ENCODE measurements around the gene SPDYE4. TPM values are rescaled to one million over a fixed set of nuclear protein-coding genes. Genes with fewer than 3 reads are reported as not detected.

The SPDYE4 gene
- total RNA-seq, 4 donors from 2014 or later: not detected

DNA sequence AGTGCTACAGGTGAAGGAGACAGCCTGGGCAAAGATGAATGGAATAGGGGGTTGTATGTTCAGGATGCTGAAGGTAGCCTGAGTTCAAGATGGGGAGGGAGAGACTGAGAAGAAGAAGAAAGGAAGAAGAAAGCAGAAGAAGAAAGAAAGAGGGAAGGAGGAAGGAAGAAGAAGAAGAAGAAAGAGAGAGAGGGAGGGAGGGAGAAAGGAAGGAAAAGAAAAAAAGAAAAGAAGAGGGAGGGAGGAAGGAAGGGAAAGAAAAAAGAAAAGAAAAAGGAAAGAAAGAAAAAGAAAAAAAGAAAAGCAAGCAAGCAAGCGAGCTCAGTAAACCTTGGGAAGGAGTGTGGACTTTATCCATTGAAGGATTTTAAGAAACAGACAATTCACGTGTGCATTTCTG lies 21.6 kb downstream of the SPDYE4 start:
- TF ChIP-seq, protein P1, sequence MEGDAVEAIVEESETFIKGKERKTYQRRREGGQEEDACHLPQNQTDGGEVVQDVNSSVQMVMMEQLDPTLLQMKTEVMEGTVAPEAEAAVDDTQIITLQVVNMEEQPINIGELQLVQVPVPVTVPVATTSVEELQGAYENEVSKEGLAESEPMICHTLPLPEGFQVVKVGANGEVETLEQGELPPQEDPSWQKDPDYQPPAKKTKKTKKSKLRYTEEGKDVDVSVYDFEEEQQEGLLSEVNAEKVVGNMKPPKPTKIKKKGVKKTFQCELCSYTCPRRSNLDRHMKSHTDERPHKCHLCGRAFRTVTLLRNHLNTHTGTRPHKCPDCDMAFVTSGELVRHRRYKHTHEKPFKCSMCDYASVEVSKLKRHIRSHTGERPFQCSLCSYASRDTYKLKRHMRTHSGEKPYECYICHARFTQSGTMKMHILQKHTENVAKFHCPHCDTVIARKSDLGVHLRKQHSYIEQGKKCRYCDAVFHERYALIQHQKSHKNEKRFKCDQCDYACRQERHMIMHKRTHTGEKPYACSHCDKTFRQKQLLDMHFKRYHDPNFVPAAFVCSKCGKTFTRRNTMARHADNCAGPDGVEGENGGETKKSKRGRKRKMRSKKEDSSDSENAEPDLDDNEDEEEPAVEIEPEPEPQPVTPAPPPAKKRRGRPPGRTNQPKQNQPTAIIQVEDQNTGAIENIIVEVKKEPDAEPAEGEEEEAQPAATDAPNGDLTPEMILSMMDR (IDR thresholded peaks at IDR 0.05; ENCODE audit: low read depth): no peak

DNA sequence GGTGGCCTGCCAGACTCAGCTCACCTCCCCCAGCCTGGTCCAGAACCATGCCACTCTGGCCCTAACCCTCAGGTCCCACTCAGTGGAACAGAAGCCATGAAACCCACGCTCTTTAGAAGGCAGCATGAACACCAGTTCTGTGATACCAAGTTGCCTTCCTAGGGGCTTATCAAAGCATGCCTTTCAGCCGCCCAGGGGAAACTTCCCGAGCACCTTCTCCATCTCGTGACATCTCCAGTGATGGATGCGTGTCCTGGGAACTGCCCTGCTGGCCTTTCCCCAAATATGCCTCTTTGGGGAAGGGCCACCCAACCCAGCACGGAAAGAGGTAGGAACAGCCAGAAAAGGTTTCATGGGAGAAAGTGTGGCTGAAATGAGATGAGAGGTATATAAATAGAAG lies 22.0 kb downstream of the SPDYE4 start:
- TF ChIP-seq, protein P1 (IDR thresholded peaks at IDR 0.05; ENCODE audit: low read depth): no peak

DNA sequence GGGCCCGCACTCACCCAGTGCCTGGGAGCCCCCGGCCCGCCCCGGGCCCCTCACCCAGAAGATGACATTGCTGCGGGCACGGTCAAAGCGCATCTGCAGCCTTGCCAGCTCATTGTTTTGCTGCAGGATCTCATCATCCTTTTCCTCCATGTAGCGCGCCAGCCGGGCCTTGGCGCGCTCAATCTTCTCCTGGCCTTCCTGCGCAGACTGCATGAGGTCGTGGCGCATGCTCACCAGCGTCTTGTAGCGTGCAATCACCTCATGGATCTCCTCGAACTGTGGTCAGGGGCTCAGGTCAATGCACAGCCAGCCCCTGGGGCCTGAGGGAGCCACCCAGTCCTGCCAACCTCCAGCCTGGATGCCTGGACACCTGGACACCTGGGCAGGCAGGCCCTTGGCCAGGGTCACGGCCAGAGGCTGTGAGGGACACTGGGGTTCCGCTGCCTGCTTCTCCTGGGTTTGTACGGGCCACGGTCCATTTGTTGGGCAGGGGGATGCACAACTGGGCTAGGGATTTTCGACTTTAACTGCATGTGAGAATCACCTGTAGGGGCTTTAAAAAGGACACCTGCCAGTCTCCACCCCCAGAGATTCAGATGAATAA lies 22.9 kb downstream of the SPDYE4 start:
- TF ChIP-seq, protein P1 (IDR thresholded peaks at IDR 0.05; ENCODE audit: low read depth): no peak

DNA sequence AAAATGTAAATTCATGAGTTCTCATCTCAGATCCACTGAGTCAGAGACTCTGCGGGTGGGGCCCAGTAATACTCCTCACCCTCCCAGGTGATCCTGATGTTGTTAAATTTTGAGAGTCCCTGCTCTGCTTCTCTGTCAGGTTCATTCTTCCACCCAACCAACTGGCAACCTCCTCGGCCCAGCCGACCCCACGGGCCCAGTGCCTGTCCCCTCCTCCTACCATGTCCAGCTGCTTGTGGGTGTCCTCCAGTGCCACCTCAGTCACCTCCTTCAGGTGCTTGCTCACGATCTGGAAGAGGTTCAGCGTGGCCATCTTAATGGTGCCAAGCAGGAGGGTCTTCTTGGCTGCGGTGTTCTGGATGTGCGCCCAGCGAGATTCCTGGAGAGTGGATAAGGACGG lies 23.5 kb downstream of the SPDYE4 start:
- TF ChIP-seq, protein P1 (IDR thresholded peaks at IDR 0.05; ENCODE audit: low read depth): no peak

- TF ChIP-seq, protein P1 (IDR thresholded peaks at IDR 0.05; ENCODE audit: low read depth): no peak
Measured at GRCh38 chr17:8732406-8733085, 25.8 kb downstream of the SPDYE4 start.

DNA sequence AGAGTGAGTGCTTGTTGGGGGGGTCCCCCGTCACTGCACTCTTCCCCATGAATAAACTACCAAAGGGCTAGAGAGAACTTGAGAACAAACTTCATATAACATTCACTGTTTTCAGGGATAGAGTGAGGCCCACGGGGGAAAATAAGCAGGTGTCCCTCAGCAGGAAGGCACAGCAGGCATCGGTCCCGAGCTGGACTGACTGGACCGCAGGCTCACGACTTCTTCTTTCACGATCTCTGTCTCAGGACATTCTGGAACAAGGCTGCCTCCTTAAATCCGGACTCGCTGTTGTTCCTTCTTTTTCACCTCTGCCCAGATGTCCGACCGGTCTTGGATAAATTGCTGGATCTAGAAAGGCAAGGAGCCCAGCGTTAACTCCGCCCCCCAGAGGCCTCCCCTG lies 28.5 kb downstream of the SPDYE4 start:
- TF ChIP-seq, protein P1 (IDR thresholded peaks at IDR 0.05; ENCODE audit: low read depth): no peak

- TF ChIP-seq, protein P1 (IDR thresholded peaks at IDR 0.05; ENCODE audit: low read depth): no peak
Measured at GRCh38 chr17:8729421-8729820, 28.9 kb downstream of the SPDYE4 start.

Measured in subcutaneous adipose tissue (tissue), 4 donors.